ENCODE measurements around the gene HOXA5.

Gene HOXA5

GRCh38 chr7:27142580-27143022, 880 bp downstream of the HOXA5 start:
- no peak for TF ChIP-seq CTCF (IDR thresholded peaks at IDR 0.05; ENCODE audit: borderline replicate concordance, insufficient read depth, low read depth, low read length)
- H3K4me3 ChIP-seq (ENCODE audit: low read depth, low read length): no peak overlapping the region

GRCh38 chr7:27141923-27142579, 1.4 kb downstream of the HOXA5 start:
- H3K4me3 ChIP-seq (ENCODE audit: low read depth, low read length): no peak overlapping the region
- no peak for TF ChIP-seq CTCF (IDR thresholded peaks at IDR 0.05; ENCODE audit: borderline replicate concordance, insufficient read depth, low read depth, low read length)

GRCh38 chr7:27141137-27141922, 2.2 kb downstream of the HOXA5 start:
- no peak for TF ChIP-seq CTCF (IDR thresholded peaks at IDR 0.05; ENCODE audit: borderline replicate concordance, insufficient read depth, low read depth, low read length)
- H3K4me3 ChIP-seq (ENCODE audit: low read depth, low read length): no peak overlapping the region

GRCh38 chr7:27140126-27140857, 3.2 kb downstream of the HOXA5 start:
- no peak overlapping the region for H3K4me3 ChIP-seq (ENCODE audit: low read depth, low read length)

GRCh38 chr7:27139334-27140125, 4.0 kb downstream of the HOXA5 start:
- TF ChIP-seq CTCF (IDR thresholded peaks at IDR 0.05; ENCODE audit: borderline replicate concordance, insufficient read depth, low read depth, low read length): no peak
- H3K4me3 ChIP-seq (ENCODE audit: low read depth, low read length): no peak overlapping the region

More at GRCh38 chr7:27140126-27140857, 3.2 kb downstream of the HOXA5 start:
- TF ChIP-seq CTCF (IDR thresholded peaks at IDR 0.05; ENCODE audit: borderline replicate concordance, insufficient read depth, low read depth, low read length): no peak

- TF ChIP-seq CTCF (IDR thresholded peaks at IDR 0.05; ENCODE audit: borderline replicate concordance, insufficient read depth, low read depth, low read length): no peak
- no peak overlapping the region for H3K4me3 ChIP-seq (ENCODE audit: low read depth, low read length)
Measured at GRCh38 chr7:27138985-27139333, 4.5 kb downstream of the HOXA5 start.
